Measurements from ENCODE around the gene APPL1.
A peak's percentile ranks its signal among the peaks of the same experiment; 100 is the strongest.

APPL1 gene, protein sequence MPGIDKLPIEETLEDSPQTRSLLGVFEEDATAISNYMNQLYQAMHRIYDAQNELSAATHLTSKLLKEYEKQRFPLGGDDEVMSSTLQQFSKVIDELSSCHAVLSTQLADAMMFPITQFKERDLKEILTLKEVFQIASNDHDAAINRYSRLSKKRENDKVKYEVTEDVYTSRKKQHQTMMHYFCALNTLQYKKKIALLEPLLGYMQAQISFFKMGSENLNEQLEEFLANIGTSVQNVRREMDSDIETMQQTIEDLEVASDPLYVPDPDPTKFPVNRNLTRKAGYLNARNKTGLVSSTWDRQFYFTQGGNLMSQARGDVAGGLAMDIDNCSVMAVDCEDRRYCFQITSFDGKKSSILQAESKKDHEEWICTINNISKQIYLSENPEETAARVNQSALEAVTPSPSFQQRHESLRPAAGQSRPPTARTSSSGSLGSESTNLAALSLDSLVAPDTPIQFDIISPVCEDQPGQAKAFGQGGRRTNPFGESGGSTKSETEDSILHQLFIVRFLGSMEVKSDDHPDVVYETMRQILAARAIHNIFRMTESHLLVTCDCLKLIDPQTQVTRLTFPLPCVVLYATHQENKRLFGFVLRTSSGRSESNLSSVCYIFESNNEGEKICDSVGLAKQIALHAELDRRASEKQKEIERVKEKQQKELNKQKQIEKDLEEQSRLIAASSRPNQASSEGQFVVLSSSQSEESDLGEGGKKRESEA

DNA sequence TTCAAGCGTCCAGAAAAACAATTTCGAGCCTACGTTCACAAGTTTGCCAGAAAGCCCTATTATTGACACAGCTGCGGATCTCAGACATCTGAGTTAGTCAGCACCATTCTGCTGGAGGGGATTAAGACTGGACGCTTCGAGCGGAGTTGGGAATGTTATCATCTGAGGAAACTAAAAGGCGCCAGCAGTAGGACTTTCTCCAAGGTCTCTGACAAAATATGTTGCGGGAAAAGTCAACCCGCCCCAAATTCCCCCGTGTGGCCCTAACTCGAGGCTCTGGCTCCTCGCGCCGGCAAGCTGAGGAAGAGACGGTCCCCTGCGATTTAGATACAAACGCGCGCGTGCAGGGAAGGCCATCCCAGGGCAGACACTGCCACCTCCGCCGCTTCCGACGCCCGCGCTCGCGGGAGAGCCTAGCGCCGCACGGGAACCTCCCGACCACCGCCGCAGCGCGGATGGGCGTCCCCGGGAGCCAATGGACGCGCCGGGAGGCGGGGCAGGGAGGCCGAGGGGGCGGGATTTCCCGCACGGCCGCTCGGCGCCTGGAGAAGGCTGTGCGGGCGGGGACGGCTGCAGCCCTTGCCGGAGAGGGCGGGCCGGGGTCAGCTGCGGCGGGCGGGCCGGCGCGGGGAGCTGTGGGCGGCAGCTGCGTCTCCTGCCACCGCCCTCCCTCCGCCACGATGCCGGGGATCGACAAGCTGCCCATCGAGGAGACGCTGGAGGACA lies at the start of gene APPL1:
Gene APPL1, plus strand, starts transcription at position 526 of the 726 bp plus-strand sequence. Its CDS starts 155 bp downstream, at position 681.
- peak; percentile 13 to 96 (median 87) for DNase-seq

GRCh38 chr3:57179580-57180410 lies 47.7 kb upstream of the APPL1 start:
- DNase-seq: no peak

GRCh38 chr3:57184526-57184925 lies 43.0 kb upstream of the APPL1 start:
- DNase-seq: no peak

- DNase-seq: no peak
These were observed 35.5 kb upstream of the APPL1 start for GRCh38 chr3:57192028-57192427.

GRCh38 chr3:57194641-57195040 lies 32.9 kb upstream of the APPL1 start:
- DNase-seq: no peak

- DNase-seq: no peak
These were observed 27.6 kb upstream of the APPL1 start, which contains the start of gene HESX1 for GRCh38 chr3:57199895-57200297. HESX1 (minus strand) TSS chr3:57199978; CDS start chr3:57199918, 60 bp downstream.

DNA sequence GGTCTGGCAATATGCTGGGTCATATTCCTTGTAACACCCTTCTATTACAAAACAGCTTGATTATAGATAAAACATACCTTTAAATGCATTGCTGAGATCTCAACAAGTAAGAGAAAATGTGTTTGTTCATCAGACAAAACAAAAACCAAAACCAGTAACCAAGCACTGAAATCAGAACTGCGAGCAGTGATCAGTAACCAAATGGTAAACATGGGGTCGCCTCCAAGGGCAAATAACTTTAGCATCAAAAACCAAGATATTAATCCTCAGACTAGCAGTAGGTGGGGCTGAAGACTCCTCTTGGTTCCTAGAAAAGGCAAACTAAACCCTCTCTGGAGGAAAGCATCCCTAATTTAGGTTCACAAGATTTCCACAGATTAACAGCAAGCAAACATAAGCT lies 21.1 kb upstream of the APPL1 start:
- no peak for DNase-seq

DNA sequence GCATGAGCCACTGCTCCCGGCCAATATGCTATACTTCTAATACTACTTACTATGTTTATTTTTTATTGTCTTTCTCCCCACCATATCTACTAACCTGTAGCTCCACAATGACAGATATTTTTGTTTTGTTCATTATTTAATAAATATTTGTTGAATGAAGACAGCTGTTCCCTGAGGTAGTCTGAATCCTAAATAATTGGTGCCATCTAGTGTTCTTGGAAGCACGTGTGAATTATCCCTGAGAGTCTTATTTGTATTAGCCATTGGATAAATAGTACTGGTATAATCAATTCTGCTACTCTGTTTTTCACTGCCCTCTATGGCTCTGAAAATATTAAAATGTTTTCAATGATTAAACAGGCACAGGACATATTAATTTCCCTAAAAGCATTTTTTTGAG lies 5.6 kb upstream of the APPL1 start:
- peak in 1 of 51 donors; percentile 5 for DNase-seq

DNA sequence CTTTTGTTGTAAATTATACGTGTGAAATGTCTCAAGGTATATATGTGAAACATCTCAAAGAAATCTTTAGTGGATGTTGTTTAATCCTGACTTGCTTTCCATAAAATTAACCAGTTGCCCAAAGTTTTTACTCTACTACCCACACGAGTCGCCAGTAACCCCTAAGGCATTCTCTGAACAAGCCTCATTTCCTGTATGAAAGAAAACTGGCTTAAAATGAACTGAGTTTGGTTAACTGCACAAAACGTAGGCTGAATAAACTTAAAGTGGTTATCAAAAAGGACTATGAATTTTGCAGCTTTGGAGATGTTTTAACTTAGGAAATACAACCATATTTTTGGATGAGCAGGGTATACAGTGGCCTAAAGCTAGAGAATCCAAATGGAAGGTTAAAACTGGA lies 2.7 kb upstream of the APPL1 start:
- DNase-seq: no peak

GRCh38 chr3:57226176-57226575 lies 1.4 kb upstream of the APPL1 start:
- peak in 1 of 51 donors; percentile 1 for DNase-seq

GRCh38 chr3:57227930-57228751 lies 612 bp downstream of the APPL1 start:
- DNase-seq: peak in 50 of 51 donors; percentile 3 to 85 (median 38)

GRCh38 chr3:57230006-57230405 lies 2.5 kb downstream of the APPL1 start:
- no peak for DNase-seq

- DNase-seq: no peak
These were observed 6.3 kb downstream of the APPL1 start for GRCh38 chr3:57233799-57234198.

GRCh38 chr3:57234613-57235575 lies 7.4 kb downstream of the APPL1 start:
- no peak for DNase-seq

GRCh38 chr3:57244946-57245345 lies 17.4 kb downstream of the APPL1 start:
- no peak for DNase-seq

GRCh38 chr3:57252404-57252803 lies 24.9 kb downstream of the APPL1 start:
- DNase-seq: no peak

- no peak for DNase-seq
These were observed 29.3 kb downstream of the APPL1 start for GRCh38 chr3:57256844-57257243.

- DNase-seq: no peak
These were observed 30.1 kb downstream of the APPL1 start for GRCh38 chr3:57257678-57258077.

DNA sequence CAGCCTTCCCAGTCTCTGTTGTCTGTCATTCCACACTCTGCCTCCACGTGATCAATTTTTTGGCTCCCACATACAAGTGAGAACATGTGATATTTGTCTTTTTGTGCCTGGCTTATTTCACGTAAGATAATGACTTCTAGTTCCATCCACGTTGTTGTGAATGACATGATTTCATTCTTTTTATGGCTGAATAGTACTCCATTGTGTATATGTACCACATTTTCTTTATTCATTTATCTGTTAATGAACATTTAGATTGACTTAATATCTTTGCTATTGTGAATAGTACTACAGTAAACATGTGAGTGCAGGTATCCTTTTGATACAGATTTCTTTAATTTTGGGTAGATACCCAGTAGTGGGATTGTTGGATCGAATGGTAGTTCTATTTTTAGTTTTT lies 33.6 kb downstream of the APPL1 start:
- no peak for DNase-seq

All from hypothalamus (tissue), 51 donors.